HL-60 (cell line): Measurements from ENCODE around the gene FFAR1.

Source experiments
- DNase-seq, 2 experiments: peaks; one replicate each; pipeline ENCODE4 v3.0.0-alpha.2; 2010 to 2020; ENCODE audit warnings: low read depth in 1 of 2, low spot score in 1 of 2
- H3K27ac ChIP-seq: fragments of 250-450 bp; sonication (Bioruptor Pico); replicated peaks from 2 replicates; pipeline ENCODE4 v1.5.1; 2020; ENCODE audit warnings: mild to moderate bottlenecking, moderate library complexity
- H3K27me3 ChIP-seq: fragments of 250-450 bp; sonication (Bioruptor Pico); 2 replicates; pipeline ENCODE4 v1.5.1; 2021; ENCODE audit warnings: mild to moderate bottlenecking, moderate library complexity; ENCODE audit not compliant: insufficient read depth, poor library complexity, severe bottlenecking
- H3K4me3 ChIP-seq: replicated peaks from 2 replicates; pipeline ENCODE4 v1.5.1; 2011; ENCODE audit warnings: mild to moderate bottlenecking, control low read depth, low read length; ENCODE audit not compliant: insufficient read depth
- CTCF ChIP-seq: IDR thresholded peaks from one replicate; pipeline ENCODE4 v1.5.1; 2011; ENCODE audit warnings: low read length, control low read depth, inconsistent platforms; ENCODE audit not compliant: insufficient read depth
- GABPA ChIP-seq: IDR thresholded peaks from 2 replicates; pipeline ENCODE4 v1.6.1; 2012; ENCODE audit warnings: low read depth
- POLR2AphosphoS5 ChIP-seq: IDR thresholded peaks from 2 replicates; pipeline ENCODE4 v1.6.1; 2012; ENCODE audit warnings: low read depth
- REST ChIP-seq: IDR thresholded peaks from 2 replicates; pipeline ENCODE4 v1.6.1; 2012; ENCODE audit warnings: low read depth; ENCODE audit not compliant: insufficient replicate concordance
- SPI1 ChIP-seq: IDR thresholded peaks from 2 replicates; pipeline ENCODE4 v1.6.1; 2012; ENCODE audit warnings: low read depth, mild to moderate bottlenecking, borderline replicate concordance

The FFAR1 gene

GRCh38 chr19:35353635-35354034, 5.9 kb downstream of the FFAR1 start:
- DNase-seq, result peak in 1 of 2 experiments; percentile 3
- Histone ChIP-seq H3K27ac (no peak overlapping the region), H3K27me3 (no peaks in the 10 kb centered on the region), H3K4me3 (no peak overlapping the region)
- TF ChIP-seq REST (no peak), GABPA (no peak), SPI1 (no peak), CTCF (no peak), POLR2AphosphoS5 (no peak)

GRCh38 chr19:35354898-35355297, 7.2 kb downstream of the FFAR1 start:
- no peak for TF ChIP-seq CTCF
- no peak for TF ChIP-seq GABPA
- TF ChIP-seq SPI1, result no peak
- no peak for TF ChIP-seq POLR2AphosphoS5
- no peak for TF ChIP-seq REST
- Histone ChIP-seq H3K27me3 (no peaks in the 10 kb centered on the region), H3K27ac (no peak overlapping the region), H3K4me3 (no peak overlapping the region)
- DNase-seq, result no peak

GRCh38 chr19:35355791-35356460, 8.2 kb downstream of the FFAR1 start:
- DNase-seq, result no peak
- Histone ChIP-seq H3K27me3 (no peaks in the 10 kb centered on the region), H3K4me3 (no peak overlapping the region), H3K27ac (no peak overlapping the region)
- TF ChIP-seq REST (no peak), CTCF (no peak), GABPA (no peak), SPI1 (no peak), POLR2AphosphoS5 (no peak)
